ENCODE measurements around the gene ZNF433.

- no peak for TF ChIP-seq CTCF (IDR thresholded peaks at IDR 0.05)
- TF ChIP-seq POLR2AphosphoS5 (IDR thresholded peaks at IDR 0.05; ENCODE audit: insufficient read depth in 1 of 2, low read depth in 1 of 2), result no peak
- no peak for TF ChIP-seq POLR2A (IDR thresholded peaks at IDR 0.05)
These were observed 35.1 kb downstream of the ZNF433 start for GRCh38 chr19:12000152-12000981.

All from vagina (tissue), 2 donors.